Measurements from ENCODE around the gene HPCA. TPM values are rescaled to one million over a fixed set of nuclear protein-coding genes. Genes with fewer than 3 reads are reported as not detected.
A peak's percentile ranks its signal among the peaks of the same experiment; 100 is the strongest.

HPCA gene
- total and polyA plus RNA-seq, 3 experiments from 2014 or later: not detected

- Histone ChIP-seq H3K4me3 (ENCODE audit: low read length) (no peak overlapping the region), H3K27me3 (ENCODE audit: insufficient read depth, low read length, poor library complexity, severe bottlenecking) (peaks cover 22% of the 10 kb centered on the region), H3K4me1 (ENCODE audit: insufficient read depth, low read length) (no peaks in the 10 kb centered on the region), H3K27ac (ENCODE audit: low read depth, low read length) (no peak overlapping the region), H3K36me3 (ENCODE audit: insufficient read depth, low read length) (no peaks in the 10 kb centered on the region), H3K9me3 (ENCODE audit: low read length) (no peaks in the 10 kb centered on the region)
- no peak for DNase-seq
- ChIA-PET CTCF (interaction anchor here (1.5 kb wide), 1 partner anchor 21 kb away, joined by 3 read pairs; no protein-coding TSS in a partner anchor), POLR2A (no interaction called here)
- peak overlapping the region in 1 of 7 donors; percentile 27 for H3K4me3 Mint-ChIP-seq
- H3K27ac Mint-ChIP-seq: no peak overlapping the region
- H3K36me3 Mint-ChIP-seq: no peaks in the 10 kb centered on the region
- H3K9me3 Mint-ChIP-seq: no peaks in the 10 kb centered on the region
- H3K4me1 Mint-ChIP-seq: peaks cover 6 to 8% (median 7%) of the 10 kb centered on the region in 3 donors
- H3K27me3 Mint-ChIP-seq: peaks cover 29 to 51% of the 10 kb centered on the region in 2 donors
Measured at GRCh38 chr1:32917521-32917920, 31.2 kb downstream of the HPCA start.

- Mint-ChIP-seq H3K36me3 (no peaks in the 10 kb centered on the region), H3K27me3 (peaks cover 34 to 58% of the 10 kb centered on the region in 2 donors), H3K27ac (no peak overlapping the region), H3K9me3 (no peaks in the 10 kb centered on the region), H3K4me3 (no peak overlapping the region), H3K4me1 (peaks cover 6 to 8% (median 7%) of the 10 kb centered on the region in 3 donors)
- H3K9me3 ChIP-seq (ENCODE audit: low read length): no peaks in the 10 kb centered on the region
- H3K27ac ChIP-seq (ENCODE audit: low read depth, low read length): no peak overlapping the region
- ChIA-PET CTCF (no interaction called here), POLR2A (no interaction called here)
- DNase-seq: no peak
- no peaks in the 10 kb centered on the region for H3K36me3 ChIP-seq (ENCODE audit: insufficient read depth, low read length)
- H3K27me3 ChIP-seq (ENCODE audit: insufficient read depth, low read length, poor library complexity, severe bottlenecking): peaks cover 24% of the 10 kb centered on the region
- no peaks in the 10 kb centered on the region for H3K4me1 ChIP-seq (ENCODE audit: insufficient read depth, low read length)
- H3K4me3 ChIP-seq (ENCODE audit: low read length): no peak overlapping the region
Measured at GRCh38 chr1:32918179-32918578, 31.9 kb downstream of the HPCA start.

GRCh38 chr1:32919811-32920733 is 33.8 kb downstream of the HPCA start:
- ChIA-PET POLR2A (interaction anchor here (0.6 kb wide), 1 partner anchor 273 kb away, joined by 4 read pairs; no protein-coding TSS in a partner anchor), CTCF (interaction anchor here (1.5 kb wide), 1 partner anchor 14 kb away, joined by 3 read pairs; no protein-coding TSS in a partner anchor)
- Histone ChIP-seq H3K27ac (ENCODE audit: low read depth, low read length) (no peak overlapping the region), H3K9me3 (ENCODE audit: low read length) (no peaks in the 10 kb centered on the region), H3K4me1 (ENCODE audit: insufficient read depth, low read length) (peaks cover 7% of the 10 kb centered on the region), H3K4me3 (ENCODE audit: low read length) (no peak overlapping the region), H3K36me3 (ENCODE audit: insufficient read depth, low read length) (no peaks in the 10 kb centered on the region), H3K27me3 (ENCODE audit: insufficient read depth, low read length, poor library complexity, severe bottlenecking) (peaks cover 42% of the 10 kb centered on the region)
- DNase-seq: no peak
- Mint-ChIP-seq H3K36me3 (peaks cover 0 to 4% (median 0%) of the 10 kb centered on the region in 3 donors), H3K4me1 (peaks cover 15 to 20% (median 16%) of the 10 kb centered on the region in 3 donors), H3K4me3 (no peak overlapping the region), H3K27me3 (peaks cover 50 to 68% of the 10 kb centered on the region in 2 donors), H3K27ac (peak overlapping the region in 1 of 8 donors; percentile 17), H3K9me3 (no peaks in the 10 kb centered on the region)

- Histone ChIP-seq H3K4me1 (ENCODE audit: insufficient read depth, low read length) (peaks cover 14% of the 10 kb centered on the region), H3K4me3 (ENCODE audit: low read length) (no peak overlapping the region), H3K27ac (ENCODE audit: low read depth, low read length) (no peak overlapping the region), H3K36me3 (ENCODE audit: insufficient read depth, low read length) (no peaks in the 10 kb centered on the region), H3K27me3 (ENCODE audit: insufficient read depth, low read length, poor library complexity, severe bottlenecking) (peaks cover 48% of the 10 kb centered on the region), H3K9me3 (ENCODE audit: low read length) (no peaks in the 10 kb centered on the region)
- POLR2A ChIA-PET: no interaction called here
- no peak for DNase-seq
- Mint-ChIP-seq H3K36me3 (peaks cover 0 to 4% (median 2%) of the 10 kb centered on the region in 3 donors), H3K4me3 (no peak overlapping the region), H3K27ac (no peak overlapping the region), H3K4me1 (peaks cover 21 to 28% (median 23%) of the 10 kb centered on the region in 3 donors), H3K9me3 (no peaks in the 10 kb centered on the region), H3K27me3 (peaks cover 57 to 74% of the 10 kb centered on the region in 2 donors)
- CTCF ChIA-PET: no interaction called here
Measured at GRCh38 chr1:32920833-32921232, 34.5 kb downstream of the HPCA start.

- Mint-ChIP-seq H3K4me1 (peaks cover 15 to 24% (median 15%) of the 10 kb centered on the region in 3 donors), H3K27ac (peak overlapping the region in 3 of 8 donors; percentile 1 to 15 (median 6)), H3K4me3 (peak overlapping the region in 5 of 7 donors; percentile 16 to 58 (median 40)), H3K9me3 (no peaks in the 10 kb centered on the region), H3K36me3 (peaks cover 0 to 4% (median 2%) of the 10 kb centered on the region in 3 donors), H3K27me3 (peaks cover 55 to 65% of the 10 kb centered on the region in 2 donors)
- Histone ChIP-seq H3K9me3 (ENCODE audit: low read length) (no peaks in the 10 kb centered on the region), H3K27ac (ENCODE audit: low read depth, low read length) (no peak overlapping the region), H3K4me1 (ENCODE audit: insufficient read depth, low read length) (peaks cover 17% of the 10 kb centered on the region), H3K36me3 (ENCODE audit: insufficient read depth, low read length) (no peaks in the 10 kb centered on the region), H3K4me3 (ENCODE audit: low read length) (no peak overlapping the region), H3K27me3 (ENCODE audit: insufficient read depth, low read length, poor library complexity, severe bottlenecking) (peaks cover 43% of the 10 kb centered on the region)
- ChIA-PET CTCF (interaction anchor here (0.8 to 1.1 kb wide), 2 partner anchors 27 to 130 kb away, joined by 3 read pairs; no protein-coding TSS in a partner anchor), POLR2A (interaction anchor here (0.6 kb wide), 1 partner anchor 40 kb away, joined by 3 read pairs; the partner anchor contains the start of gene RNF19B)
- DNase-seq: no peak
Measured at GRCh38 chr1:32924881-32925344, 38.6 kb downstream of the HPCA start.

GRCh38 chr1:32925403-32926162 is 39.3 kb downstream of the HPCA start:
- Histone ChIP-seq H3K36me3 (ENCODE audit: insufficient read depth, low read length) (no peaks in the 10 kb centered on the region), H3K27me3 (ENCODE audit: insufficient read depth, low read length, poor library complexity, severe bottlenecking) (peaks cover 40% of the 10 kb centered on the region), H3K9me3 (ENCODE audit: low read length) (no peaks in the 10 kb centered on the region), H3K27ac (ENCODE audit: low read depth, low read length) (no peak overlapping the region), H3K4me3 (ENCODE audit: low read length) (no peak overlapping the region), H3K4me1 (ENCODE audit: insufficient read depth, low read length) (peaks cover 17% of the 10 kb centered on the region)
- H3K36me3 Mint-ChIP-seq: peaks cover 0 to 4% (median 2%) of the 10 kb centered on the region in 3 donors
- peak overlapping the region in 2 of 8 donors; percentile 6 to 15 for H3K27ac Mint-ChIP-seq
- ChIA-PET POLR2A (interaction anchor here (0.6 to 0.7 kb wide), 2 partner anchors 39 to 202 kb away, joined by 3 to 6 read pairs; partner anchors contain the start of gene RNF19B), CTCF (interaction anchor here (0.8 to 1.1 kb wide), 2 partner anchors 27 to 129 kb away, joined by 3 read pairs; no protein-coding TSS in a partner anchor)
- peaks cover 15 to 24% (median 15%) of the 10 kb centered on the region in 3 donors for H3K4me1 Mint-ChIP-seq
- peak overlapping the region in 6 of 7 donors; percentile 26 to 63 (median 44) for H3K4me3 Mint-ChIP-seq
- no peaks in the 10 kb centered on the region for H3K9me3 Mint-ChIP-seq
- H3K27me3 Mint-ChIP-seq: peaks cover 50 to 60% of the 10 kb centered on the region in 2 donors
- DNase-seq: peak in 2 of 5 donors; percentile 17 to 54

- Histone ChIP-seq H3K27me3 (ENCODE audit: insufficient read depth, low read length, poor library complexity, severe bottlenecking) (peaks cover 34% of the 10 kb centered on the region), H3K9me3 (ENCODE audit: low read length) (no peaks in the 10 kb centered on the region), H3K4me1 (ENCODE audit: insufficient read depth, low read length) (peaks cover 17% of the 10 kb centered on the region), H3K4me3 (ENCODE audit: low read length) (no peak overlapping the region), H3K36me3 (ENCODE audit: insufficient read depth, low read length) (no peaks in the 10 kb centered on the region), H3K27ac (ENCODE audit: low read depth, low read length) (no peak overlapping the region)
- peak overlapping the region in 1 of 7 donors; percentile 33 for H3K4me3 Mint-ChIP-seq
- peaks cover 0 to 4% (median 2%) of the 10 kb centered on the region in 3 donors for H3K36me3 Mint-ChIP-seq
- H3K4me1 Mint-ChIP-seq: peaks cover 15 to 24% (median 15%) of the 10 kb centered on the region in 3 donors
- ChIA-PET POLR2A (interaction anchor here (0.7 kb wide), 1 partner anchor 201 kb away, joined by 6 read pairs; no protein-coding TSS in a partner anchor), CTCF (interaction anchor here (0.5 kb wide), 1 partner anchor 329 kb away, joined by 4 read pairs; no protein-coding TSS in a partner anchor)
- no peaks in the 10 kb centered on the region for H3K9me3 Mint-ChIP-seq
- no peak for DNase-seq
- peaks cover 48 to 52% of the 10 kb centered on the region in 2 donors for H3K27me3 Mint-ChIP-seq
- H3K27ac Mint-ChIP-seq: no peak overlapping the region
Measured at GRCh38 chr1:32926562-32926961, 40.3 kb downstream of the HPCA start.

Measured in CD8-positive, alpha-beta memory T cell (primary cell).